Measurements from ENCODE around the gene PACS2. TPM values are rescaled to one million over a fixed set of nuclear protein-coding genes. Genes with fewer than 3 reads are reported as not detected.

Gene PACS2
- total RNA-seq, 1 experiment from 2014 or later = 62.0 TPM

DNA sequence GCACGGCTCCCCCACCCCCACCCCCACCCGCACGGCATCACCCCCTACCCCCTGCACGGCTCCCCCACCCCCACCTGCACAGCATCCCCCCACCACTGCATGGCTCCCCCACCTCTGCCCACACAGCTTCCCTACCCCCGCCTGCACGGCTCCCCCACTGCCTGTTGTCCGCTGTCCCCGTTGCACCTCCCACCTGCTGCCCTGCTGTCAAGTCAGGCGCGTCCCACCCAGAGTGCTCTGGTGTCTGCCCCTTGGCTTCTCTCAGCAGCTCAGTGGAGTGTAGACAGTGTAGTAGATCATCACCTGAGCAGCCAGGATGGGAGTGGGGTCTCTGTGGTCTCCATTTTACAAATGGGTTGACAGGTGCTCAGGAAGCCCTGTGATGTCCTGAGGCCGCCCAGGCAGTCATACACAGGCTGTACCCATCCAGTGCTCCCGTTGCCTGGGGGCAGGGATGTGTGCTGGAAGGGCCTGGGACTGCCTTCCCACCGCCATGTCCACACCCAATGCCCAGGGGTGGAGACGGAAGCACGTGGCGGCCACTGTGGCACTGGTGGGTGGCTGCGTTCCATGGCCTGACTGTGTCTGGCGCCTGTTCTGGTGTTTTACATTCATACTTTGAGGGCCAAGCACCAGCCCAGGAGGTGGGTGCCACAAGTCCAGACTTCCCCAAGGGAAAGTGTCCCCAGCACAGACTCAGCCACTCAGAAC is 32.5 kb downstream of the PACS2 start:
- no peaks in the 10 kb centered on the region for H4K20me1 ChIP-seq (ENCODE audit: low read length)
- H3K9me3 ChIP-seq (ENCODE audit: low read length) = no peaks in the 10 kb centered on the region
- TF ChIP-seq, protein P1, sequence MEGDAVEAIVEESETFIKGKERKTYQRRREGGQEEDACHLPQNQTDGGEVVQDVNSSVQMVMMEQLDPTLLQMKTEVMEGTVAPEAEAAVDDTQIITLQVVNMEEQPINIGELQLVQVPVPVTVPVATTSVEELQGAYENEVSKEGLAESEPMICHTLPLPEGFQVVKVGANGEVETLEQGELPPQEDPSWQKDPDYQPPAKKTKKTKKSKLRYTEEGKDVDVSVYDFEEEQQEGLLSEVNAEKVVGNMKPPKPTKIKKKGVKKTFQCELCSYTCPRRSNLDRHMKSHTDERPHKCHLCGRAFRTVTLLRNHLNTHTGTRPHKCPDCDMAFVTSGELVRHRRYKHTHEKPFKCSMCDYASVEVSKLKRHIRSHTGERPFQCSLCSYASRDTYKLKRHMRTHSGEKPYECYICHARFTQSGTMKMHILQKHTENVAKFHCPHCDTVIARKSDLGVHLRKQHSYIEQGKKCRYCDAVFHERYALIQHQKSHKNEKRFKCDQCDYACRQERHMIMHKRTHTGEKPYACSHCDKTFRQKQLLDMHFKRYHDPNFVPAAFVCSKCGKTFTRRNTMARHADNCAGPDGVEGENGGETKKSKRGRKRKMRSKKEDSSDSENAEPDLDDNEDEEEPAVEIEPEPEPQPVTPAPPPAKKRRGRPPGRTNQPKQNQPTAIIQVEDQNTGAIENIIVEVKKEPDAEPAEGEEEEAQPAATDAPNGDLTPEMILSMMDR (conservative IDR thresholded peaks at IDR 0.05; ENCODE audit: low read depth, low read length) = no peak
- H3K9ac ChIP-seq (ENCODE audit: low read length) = no peak overlapping the region
- no peak overlapping the region for H2AFZ ChIP-seq (ENCODE audit: low read length)
- H3K36me3 ChIP-seq (ENCODE audit: low read depth, low read length) = no peaks in the 10 kb centered on the region
- no peak overlapping the region for H3K27ac ChIP-seq (ENCODE audit: low read length)
- H3K4me3 ChIP-seq (ENCODE audit: low read length) = no peak overlapping the region
- no peaks in the 10 kb centered on the region for H3F3A ChIP-seq (ENCODE audit: low read length, unreplicated experiment)
- no peaks in the 10 kb centered on the region for H3K4me1 ChIP-seq (ENCODE audit: insufficient read depth, low read length)
- ChIA-PET POLR2A (ENCODE audit: unreplicated experiment) (no interaction called here), CTCF (no interaction called here)
- ATAC-seq = no peak
- no TSS peak for BruUV-seq (replicated peaks)
- intact Hi-C loops (cut with micrococcal nuclease) = no loop called here
- H3K79me2 ChIP-seq (ENCODE audit: low read length) = 0 out of 2 replicates have a peak, but pooled peaks cover 5% of the 10 kb centered on the region
- no peak for DNase-seq
- H3K27me3 ChIP-seq (ENCODE audit: low read length) = no peaks in the 10 kb centered on the region
- no peak overlapping the region for H3K4me2 ChIP-seq (ENCODE audit: low read length)
- no peaks in the 10 kb centered on the region for H3K9me2 ChIP-seq (replicated peaks; ENCODE audit: low read length)

GRCh38 chr14:105347587-105347968 is 33.0 kb downstream of the PACS2 start:
- POLR2A ChIA-PET (ENCODE audit: unreplicated experiment) = no interaction called here
- no TSS peak for BruUV-seq (replicated peaks)
- 0 out of 2 replicates have a peak, but pooled peaks cover 5% of the 10 kb centered on the region for H3K79me2 ChIP-seq (ENCODE audit: low read length)

GRCh38 chr14:105348169-105348944 is 33.8 kb downstream of the PACS2 start:
- intact Hi-C loops (cut with micrococcal nuclease) = no loop called here
- no peaks in the 10 kb centered on the region for H3K4me1 ChIP-seq (ENCODE audit: insufficient read depth, low read length)
- no peaks in the 10 kb centered on the region for H3K36me3 ChIP-seq (ENCODE audit: low read depth, low read length)
- H4K20me1 ChIP-seq (ENCODE audit: low read length) = no peaks in the 10 kb centered on the region
- H3K9me2 ChIP-seq (replicated peaks; ENCODE audit: low read length) = no peaks in the 10 kb centered on the region
- H3K4me2 ChIP-seq (ENCODE audit: low read length) = no peak overlapping the region
- no peak overlapping the region for H2AFZ ChIP-seq (ENCODE audit: low read length)
- no peak overlapping the region for H3K27ac ChIP-seq (ENCODE audit: low read length)
- ATAC-seq (no peak), DNase-seq (no peak)
- 0 out of 2 replicates have a peak, but pooled peaks cover 5% of the 10 kb centered on the region for H3K79me2 ChIP-seq (ENCODE audit: low read length)
- no peak for TF ChIP-seq EZH2phosphoT487 (IDR thresholded peaks at IDR 0.05; ENCODE audit: borderline replicate concordance, low read length)
- TF ChIP-seq EZH2 (IDR thresholded peaks at IDR 0.05; ENCODE audit: low read length, unreplicated experiment) = no peak
- TF ChIP-seq, protein P1 (conservative IDR thresholded peaks at IDR 0.05; ENCODE audit: low read depth, low read length) = no peak
- no peak overlapping the region for H3K4me3 ChIP-seq (ENCODE audit: low read length)
- CTCF ChIA-PET = no interaction called here
- no peaks in the 10 kb centered on the region for H3K27me3 ChIP-seq (ENCODE audit: low read length)
- no peaks in the 10 kb centered on the region for H3F3A ChIP-seq (ENCODE audit: low read length, unreplicated experiment)
- POLR2A ChIA-PET (ENCODE audit: unreplicated experiment) = no interaction called here
- H3K9me3 ChIP-seq (ENCODE audit: low read length) = no peaks in the 10 kb centered on the region
- no TSS peak for BruUV-seq (replicated peaks)
- no peak overlapping the region for H3K9ac ChIP-seq (ENCODE audit: low read length)

More at GRCh38 chr14:105347587-105347968, 33.0 kb downstream of the PACS2 start:
- H3K9me3 ChIP-seq (ENCODE audit: low read length) = no peaks in the 10 kb centered on the region
- no peak for ATAC-seq
- DNase-seq = no peak
- no peaks in the 10 kb centered on the region for H3K36me3 ChIP-seq (ENCODE audit: low read depth, low read length)
- TF ChIP-seq EZH2phosphoT487 (IDR thresholded peaks at IDR 0.05; ENCODE audit: borderline replicate concordance, low read length) (no peak), EZH2 (IDR thresholded peaks at IDR 0.05; ENCODE audit: low read length, unreplicated experiment) (no peak)
- TF ChIP-seq, protein P1 (conservative IDR thresholded peaks at IDR 0.05; ENCODE audit: low read depth, low read length) = no peak
- H3K9ac ChIP-seq (ENCODE audit: low read length) = no peak overlapping the region
- H3K27me3 ChIP-seq (ENCODE audit: low read length) = no peaks in the 10 kb centered on the region
- no peak overlapping the region for H3K4me3 ChIP-seq (ENCODE audit: low read length)
- no peak overlapping the region for H3K4me2 ChIP-seq (ENCODE audit: low read length)
- H3K9me2 ChIP-seq (replicated peaks; ENCODE audit: low read length) = no peaks in the 10 kb centered on the region
- H4K20me1 ChIP-seq (ENCODE audit: low read length) = no peaks in the 10 kb centered on the region
- no peaks in the 10 kb centered on the region for H3F3A ChIP-seq (ENCODE audit: low read length, unreplicated experiment)
- H3K27ac ChIP-seq (ENCODE audit: low read length) = no peak overlapping the region
- intact Hi-C loops (cut with micrococcal nuclease) = no loop called here
- H2AFZ ChIP-seq (ENCODE audit: low read length) = no peak overlapping the region
- no peaks in the 10 kb centered on the region for H3K4me1 ChIP-seq (ENCODE audit: insufficient read depth, low read length)
- CTCF ChIA-PET = no interaction called here
